Measurements from ENCODE around the gene MINDY4.

DNA sequence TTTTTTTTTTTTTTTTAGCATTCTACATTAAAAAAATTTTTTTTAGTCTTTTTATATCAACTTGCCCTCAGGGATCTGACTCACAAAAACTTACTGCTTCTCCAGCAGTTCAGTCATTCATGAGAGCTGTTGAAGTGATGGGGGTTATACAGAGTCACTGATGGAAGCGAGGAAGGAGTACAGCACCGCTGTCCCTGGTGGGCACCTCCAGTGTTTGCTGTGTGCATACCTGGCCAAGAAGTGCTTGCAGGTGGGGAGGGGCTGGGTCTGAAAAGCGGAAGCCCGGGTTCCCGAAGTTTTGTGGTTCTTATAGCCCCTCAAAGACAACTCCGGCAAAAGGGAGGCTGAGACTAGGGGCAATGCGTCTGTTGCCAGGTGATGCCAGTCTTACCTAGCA lies 46.2 kb downstream of the MINDY4 start:
- TF ChIP-seq POLR2A (IDR thresholded peaks at IDR 0.05) (no peak), POLR2AphosphoS5 (IDR thresholded peaks at IDR 0.05) (no peak)
- TF ChIP-seq, protein P1, sequence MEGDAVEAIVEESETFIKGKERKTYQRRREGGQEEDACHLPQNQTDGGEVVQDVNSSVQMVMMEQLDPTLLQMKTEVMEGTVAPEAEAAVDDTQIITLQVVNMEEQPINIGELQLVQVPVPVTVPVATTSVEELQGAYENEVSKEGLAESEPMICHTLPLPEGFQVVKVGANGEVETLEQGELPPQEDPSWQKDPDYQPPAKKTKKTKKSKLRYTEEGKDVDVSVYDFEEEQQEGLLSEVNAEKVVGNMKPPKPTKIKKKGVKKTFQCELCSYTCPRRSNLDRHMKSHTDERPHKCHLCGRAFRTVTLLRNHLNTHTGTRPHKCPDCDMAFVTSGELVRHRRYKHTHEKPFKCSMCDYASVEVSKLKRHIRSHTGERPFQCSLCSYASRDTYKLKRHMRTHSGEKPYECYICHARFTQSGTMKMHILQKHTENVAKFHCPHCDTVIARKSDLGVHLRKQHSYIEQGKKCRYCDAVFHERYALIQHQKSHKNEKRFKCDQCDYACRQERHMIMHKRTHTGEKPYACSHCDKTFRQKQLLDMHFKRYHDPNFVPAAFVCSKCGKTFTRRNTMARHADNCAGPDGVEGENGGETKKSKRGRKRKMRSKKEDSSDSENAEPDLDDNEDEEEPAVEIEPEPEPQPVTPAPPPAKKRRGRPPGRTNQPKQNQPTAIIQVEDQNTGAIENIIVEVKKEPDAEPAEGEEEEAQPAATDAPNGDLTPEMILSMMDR (IDR thresholded peaks at IDR 0.05): no peak
